ENCODE results near the gene TEDC2. TPM values are rescaled to one million over a fixed set of nuclear protein-coding genes. Genes with fewer than 3 reads are reported as not detected.

The TEDC2 gene, protein sequence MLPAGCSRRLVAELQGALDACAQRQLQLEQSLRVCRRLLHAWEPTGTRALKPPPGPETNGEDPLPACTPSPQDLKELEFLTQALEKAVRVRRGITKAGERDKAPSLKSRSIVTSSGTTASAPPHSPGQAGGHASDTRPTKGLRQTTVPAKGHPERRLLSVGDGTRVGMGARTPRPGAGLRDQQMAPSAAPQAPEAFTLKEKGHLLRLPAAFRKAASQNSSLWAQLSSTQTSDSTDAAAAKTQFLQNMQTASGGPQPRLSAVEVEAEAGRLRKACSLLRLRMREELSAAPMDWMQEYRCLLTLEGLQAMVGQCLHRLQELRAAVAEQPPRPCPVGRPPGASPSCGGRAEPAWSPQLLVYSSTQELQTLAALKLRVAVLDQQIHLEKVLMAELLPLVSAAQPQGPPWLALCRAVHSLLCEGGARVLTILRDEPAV
- 1.0 TPM for polyA plus RNA-seq

DNA sequence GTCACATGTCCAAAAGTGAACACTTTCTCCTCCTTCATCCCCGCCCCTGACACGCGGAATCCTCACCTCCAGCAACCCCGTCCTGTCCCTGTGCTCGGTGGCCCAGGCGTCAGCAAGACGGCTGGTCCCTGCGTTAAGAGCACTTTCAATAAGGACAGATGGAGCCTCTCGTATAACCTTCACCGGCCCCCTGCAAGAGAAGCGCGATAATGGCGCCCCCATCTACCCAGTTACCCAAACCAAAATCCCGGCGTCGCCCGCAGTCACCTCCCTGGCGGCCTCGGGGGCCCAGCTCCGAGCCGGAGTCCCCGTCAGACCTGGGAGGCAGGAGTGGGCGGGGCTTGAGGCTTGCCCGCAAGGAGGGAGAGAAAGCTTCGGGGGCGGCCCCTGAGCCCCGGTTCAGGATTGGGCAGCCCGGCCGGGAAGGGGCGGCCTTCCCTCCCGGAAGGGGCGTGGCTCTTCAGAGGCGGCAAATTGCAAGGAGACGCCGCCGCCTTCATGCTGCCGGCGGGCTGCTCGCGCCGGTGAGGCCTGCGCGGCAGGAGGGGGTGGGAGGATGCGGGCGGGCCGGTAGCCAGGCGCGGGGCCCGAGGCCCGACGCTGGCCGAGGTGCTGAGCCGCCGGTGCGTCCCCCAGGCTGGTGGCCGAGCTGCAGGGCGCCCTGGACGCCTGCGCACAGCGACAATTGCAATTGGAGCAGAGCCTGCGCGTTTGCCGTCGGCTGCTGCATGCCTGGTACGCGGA, at the start of gene TEDC2:
Gene TEDC2, plus strand, starts transcription at position 463 of the 744 bp plus-strand sequence. Its CDS starts 36 bp downstream, at position 499.
- no peaks in the 10 kb centered on the region for H3K36me3 Mint-ChIP-seq
- H3K4me1 Mint-ChIP-seq = peaks cover 0 to 4% (median 3%) of the 10 kb centered on the region in 3 donors
- H3K27ac Mint-ChIP-seq = peak within 1 kb of the TSS in 1 of 3 donors; percentile 65
- no peaks in the 10 kb centered on the region for H3K9me3 Mint-ChIP-seq
- no peaks in the 10 kb centered on the region for H3K27me3 Mint-ChIP-seq
- peak within 1 kb of the TSS; percentile 60 to 94 (median 88) for H3K4me3 Mint-ChIP-seq

DNA sequence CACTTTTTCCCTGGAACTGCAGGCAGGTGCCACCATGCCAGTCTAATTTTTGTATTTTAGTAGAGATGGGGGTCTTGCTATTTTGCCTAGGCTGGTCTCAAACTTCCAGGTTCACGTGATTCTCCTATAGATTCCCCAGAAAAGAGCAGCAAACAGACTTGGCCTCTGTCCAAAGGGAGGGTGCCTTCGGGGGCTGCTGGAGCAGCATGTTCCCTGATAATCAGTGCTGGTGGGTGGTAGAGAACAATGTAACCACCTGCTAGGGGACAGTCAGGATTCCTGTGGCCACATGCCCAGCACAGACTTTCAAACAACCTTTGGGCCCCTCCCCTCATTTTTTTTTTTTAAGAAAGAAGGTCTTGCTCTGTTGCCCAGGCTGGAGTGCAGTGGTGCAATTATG, 44.8 kb upstream of the TEDC2 start:
- H3K36me3 Mint-ChIP-seq = no peaks in the 10 kb centered on the region
- no peak overlapping the region for H3K27ac Mint-ChIP-seq
- no peaks in the 10 kb centered on the region for H3K9me3 Mint-ChIP-seq
- no peaks in the 10 kb centered on the region for H3K4me1 Mint-ChIP-seq
- H3K27me3 Mint-ChIP-seq = peaks cover 14% of the 10 kb centered on the region
- no peak overlapping the region for H3K4me3 Mint-ChIP-seq

DNA sequence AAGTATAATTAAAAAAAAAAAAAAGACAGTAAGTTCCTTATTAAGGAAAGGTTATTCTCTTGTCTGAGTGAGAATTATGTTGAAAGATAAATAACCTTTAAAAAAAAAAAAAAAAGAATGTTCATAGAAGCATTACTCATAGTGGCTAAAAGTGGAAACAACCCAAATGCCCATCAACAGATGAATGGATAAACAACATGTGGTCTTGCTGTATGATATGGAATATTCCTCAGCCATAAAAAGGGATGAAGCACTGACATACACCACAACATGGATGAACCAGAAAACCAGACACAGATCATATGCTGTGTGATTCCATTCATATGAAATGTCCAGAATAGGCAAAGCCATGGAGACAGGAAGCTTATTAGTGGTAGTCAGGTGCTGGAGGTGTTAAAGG, 39.9 kb upstream of the TEDC2 start:
- no peak overlapping the region for H3K27ac Mint-ChIP-seq
- peaks cover 5% of the 10 kb centered on the region for H3K27me3 Mint-ChIP-seq
- peaks cover 0 to 4% (median 3%) of the 10 kb centered on the region in 3 donors for H3K4me1 Mint-ChIP-seq
- H3K36me3 Mint-ChIP-seq = no peaks in the 10 kb centered on the region
- H3K9me3 Mint-ChIP-seq = no peaks in the 10 kb centered on the region
- H3K4me3 Mint-ChIP-seq = no peak overlapping the region

DNA sequence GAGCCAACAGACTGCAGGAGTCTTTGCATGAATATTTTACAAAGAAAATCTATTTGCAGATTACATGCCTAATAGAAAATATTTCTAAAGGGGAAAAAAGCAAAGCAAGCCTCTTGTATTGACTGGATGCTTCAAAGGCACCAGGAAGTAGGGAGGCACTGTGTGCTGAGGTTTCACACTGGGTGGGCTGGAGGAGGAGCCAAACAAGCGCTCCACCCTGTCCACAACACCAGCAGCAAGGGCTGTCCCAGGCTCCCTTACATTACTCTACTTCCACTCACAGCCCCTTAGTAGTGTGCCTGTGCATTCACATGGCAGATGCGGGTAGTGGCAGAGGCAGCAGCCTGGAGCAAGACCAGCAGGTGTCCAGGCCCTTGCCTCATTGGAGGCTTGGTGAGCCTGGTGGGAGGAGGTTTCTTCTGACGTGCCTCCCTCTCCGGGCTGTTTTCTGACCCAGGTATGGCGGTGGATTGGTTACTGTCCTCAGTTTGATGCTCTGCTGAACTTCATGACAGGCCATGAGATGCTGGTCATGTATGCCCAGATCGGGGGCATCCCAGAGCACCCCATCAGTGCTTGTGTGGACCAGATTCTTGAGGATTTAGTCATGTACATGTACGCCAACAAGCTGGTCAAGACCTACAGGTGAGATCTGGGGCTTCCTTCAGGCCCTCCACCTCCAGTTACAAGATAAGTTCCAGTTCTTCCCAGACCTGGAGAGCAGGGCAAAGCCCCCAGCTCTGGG, 37.6 kb upstream of the TEDC2 start:
- H3K4me3 Mint-ChIP-seq = no peak overlapping the region
- H3K36me3 Mint-ChIP-seq = no peaks in the 10 kb centered on the region
- H3K27me3 Mint-ChIP-seq = peaks cover 3% of the 10 kb centered on the region
- H3K27ac Mint-ChIP-seq = no peak overlapping the region
- no peaks in the 10 kb centered on the region for H3K9me3 Mint-ChIP-seq
- peaks cover 0 to 4% (median 3%) of the 10 kb centered on the region in 3 donors for H3K4me1 Mint-ChIP-seq

DNA sequence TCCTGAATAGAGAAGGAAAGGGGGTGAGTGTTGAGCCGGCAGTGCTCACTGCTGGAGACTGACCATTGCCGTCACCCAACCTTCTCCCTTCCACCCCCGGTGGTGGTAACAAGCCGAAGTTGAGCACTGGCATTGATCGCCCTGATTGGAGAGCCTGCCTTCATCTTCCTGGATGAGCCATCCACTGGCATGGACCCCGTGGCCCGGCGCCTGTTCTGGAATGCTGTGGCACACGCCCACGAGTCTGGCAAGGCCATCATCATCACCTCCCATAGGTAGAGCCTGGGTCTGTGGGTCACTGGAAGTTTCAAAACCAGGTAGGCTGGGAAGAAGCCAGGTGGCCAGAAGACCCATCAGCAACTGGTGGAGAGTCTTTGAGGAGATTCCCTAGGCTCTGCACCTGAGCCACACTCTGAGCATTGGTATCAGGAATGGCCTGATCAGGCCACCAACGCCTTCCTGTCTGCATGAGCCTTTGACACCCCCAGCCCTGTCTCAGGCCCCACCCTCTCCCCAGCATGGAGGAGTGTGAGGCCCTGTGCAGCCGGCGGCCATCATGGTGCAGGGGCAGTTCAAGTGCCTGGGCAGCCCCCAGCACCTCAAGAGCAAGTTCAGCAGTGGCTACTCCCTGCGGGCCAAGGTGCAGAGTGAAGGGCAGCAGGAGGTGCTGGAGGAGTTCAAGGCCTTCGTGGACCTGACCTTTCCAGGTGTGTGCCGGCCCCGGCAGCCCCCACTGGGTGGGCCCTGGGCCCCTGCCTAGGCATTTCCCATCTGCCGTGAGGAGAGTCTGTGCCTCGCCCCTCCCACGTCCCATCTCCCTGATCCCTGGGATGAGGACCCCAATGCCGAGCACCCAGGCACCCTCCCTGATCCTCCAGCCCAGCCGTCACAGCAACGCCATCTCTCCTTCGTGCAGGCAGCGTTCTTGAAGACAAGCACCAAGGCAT, 35.6 kb upstream of the TEDC2 start:
- Mint-ChIP-seq H3K27ac (no peak overlapping the region), H3K36me3 (no peaks in the 10 kb centered on the region), H3K9me3 (no peaks in the 10 kb centered on the region), H3K4me1 (peaks cover 1 to 8% (median 4%) of the 10 kb centered on the region in 3 donors), H3K4me3 (no peak overlapping the region), H3K27me3 (peaks cover 2% of the 10 kb centered on the region)

DNA sequence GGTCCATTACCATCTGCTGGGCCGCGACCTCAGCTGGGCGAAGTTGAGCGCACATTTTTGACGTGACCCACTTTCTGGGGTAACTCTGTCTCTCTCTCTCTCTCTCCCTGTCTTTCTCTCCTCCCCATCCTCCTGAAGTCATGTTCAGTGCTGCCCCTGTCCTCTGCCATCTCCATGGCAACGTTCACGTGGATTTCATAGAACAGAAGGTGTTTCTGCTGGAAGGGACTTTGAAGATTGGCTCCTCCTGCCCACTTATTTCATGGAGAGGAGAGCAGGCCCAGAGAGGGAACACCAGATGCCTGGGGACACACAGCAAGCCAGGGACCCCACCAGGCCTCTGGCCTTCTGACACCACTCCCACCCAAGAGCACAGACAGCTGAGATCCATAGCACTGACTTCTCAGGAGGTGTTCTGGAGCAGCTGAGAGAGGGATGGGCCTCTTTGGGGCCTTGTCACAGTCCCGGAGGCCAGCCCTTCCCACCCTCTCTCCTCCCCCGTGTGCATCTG, 34.8 kb upstream of the TEDC2 start:
- Mint-ChIP-seq H3K9me3 (no peaks in the 10 kb centered on the region), H3K4me1 (peaks cover 4 to 11% (median 6%) of the 10 kb centered on the region in 3 donors), H3K27ac (no peak overlapping the region), H3K27me3 (peaks cover 2% of the 10 kb centered on the region), H3K36me3 (no peaks in the 10 kb centered on the region), H3K4me3 (no peak overlapping the region)

DNA sequence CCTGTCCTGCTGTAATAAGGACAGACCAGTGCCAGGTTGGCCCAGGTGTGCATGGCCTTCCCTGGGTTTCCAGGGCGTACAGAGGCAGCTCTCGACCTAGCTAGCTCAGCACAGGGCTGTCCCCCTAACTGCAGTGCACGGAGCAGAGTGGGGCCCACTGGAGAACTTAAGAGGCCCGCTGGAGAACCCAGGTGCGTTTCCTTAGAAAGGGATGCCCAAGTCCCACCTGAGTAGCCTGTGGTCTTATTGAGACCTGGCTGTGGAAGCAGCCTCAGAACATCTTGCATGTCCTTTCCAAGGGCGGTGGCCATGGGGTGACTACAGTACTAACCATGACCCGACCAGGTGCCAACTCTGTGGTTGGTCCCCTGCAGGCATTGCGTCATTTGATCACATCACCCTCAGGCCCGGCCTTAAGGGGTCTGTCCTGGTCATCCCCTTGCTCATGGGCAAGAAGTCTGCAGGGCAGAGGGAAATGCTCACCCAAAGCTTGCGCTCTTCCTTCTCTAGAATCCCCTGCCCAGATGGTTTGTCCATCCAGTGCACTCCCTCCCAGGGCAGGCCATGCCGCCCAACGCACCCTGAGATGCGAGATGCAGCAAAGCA, 34.0 kb upstream of the TEDC2 start:
- Mint-ChIP-seq H3K27ac (no peak overlapping the region), H3K4me1 (peaks cover 11 to 15% (median 12%) of the 10 kb centered on the region in 3 donors), H3K9me3 (no peaks in the 10 kb centered on the region), H3K4me3 (peak overlapping the region in 1 of 4 donors; percentile 80), H3K27me3 (no peaks in the 10 kb centered on the region), H3K36me3 (no peaks in the 10 kb centered on the region)

DNA sequence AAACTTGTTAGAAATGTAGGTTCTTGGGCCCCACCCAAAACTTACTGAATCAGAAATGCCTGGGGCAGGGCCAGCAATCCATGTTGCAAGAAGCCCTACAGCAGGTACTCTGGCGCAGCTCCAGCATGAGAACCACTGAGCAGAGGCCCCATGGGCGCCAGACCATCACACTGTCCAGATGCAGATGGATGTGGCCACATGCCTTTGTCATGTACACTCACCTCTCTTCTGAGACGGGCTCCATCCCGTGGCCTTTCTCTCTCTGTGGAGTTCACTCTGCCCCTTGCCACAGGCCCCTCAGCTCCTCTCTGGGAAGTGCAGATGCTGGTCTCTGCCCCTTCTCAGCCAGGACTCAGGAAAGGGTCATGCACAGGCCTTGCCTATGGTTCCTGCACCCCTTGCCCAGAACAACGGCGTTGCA, 33.0 kb upstream of the TEDC2 start:
- Mint-ChIP-seq H3K27me3 (no peaks in the 10 kb centered on the region), H3K4me3 (peak overlapping the region in 1 of 4 donors; percentile 80), H3K27ac (peak overlapping the region in 1 of 3 donors; percentile 48)

DNA sequence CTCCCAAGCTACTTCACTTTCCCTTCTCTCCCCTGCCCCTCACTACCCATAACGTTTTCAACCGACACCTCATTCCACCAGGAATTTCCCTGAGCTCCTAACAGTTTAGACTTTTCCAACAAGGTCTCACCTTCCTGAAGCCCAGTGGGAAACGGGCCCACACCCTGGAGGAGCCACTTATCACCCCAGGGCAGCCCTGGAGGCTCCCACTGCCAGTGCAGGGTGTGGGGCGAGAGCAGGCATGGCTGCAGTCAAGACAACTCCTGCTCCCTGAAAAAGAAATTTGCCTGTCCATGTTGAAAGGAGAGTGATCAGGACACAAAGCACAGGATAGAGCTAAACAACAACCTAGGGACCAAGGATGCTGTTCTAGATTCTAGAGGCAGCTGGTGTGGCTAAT, 32.4 kb upstream of the TEDC2 start:
- peak overlapping the region; percentile 79 to 95 (median 83) for H3K4me3 Mint-ChIP-seq
- peaks cover 11 to 15% (median 13%) of the 10 kb centered on the region in 3 donors for H3K4me1 Mint-ChIP-seq
- no peaks in the 10 kb centered on the region for H3K9me3 Mint-ChIP-seq
- no peaks in the 10 kb centered on the region for H3K36me3 Mint-ChIP-seq
- no peaks in the 10 kb centered on the region for H3K27me3 Mint-ChIP-seq
- peak overlapping the region in 1 of 3 donors; percentile 48 for H3K27ac Mint-ChIP-seq

More for the DNA sequence above, 33.0 kb upstream of the TEDC2 start:
- H3K9me3 Mint-ChIP-seq = no peaks in the 10 kb centered on the region
- no peaks in the 10 kb centered on the region for H3K36me3 Mint-ChIP-seq
- peaks cover 11 to 15% (median 13%) of the 10 kb centered on the region in 3 donors for H3K4me1 Mint-ChIP-seq

DNA sequence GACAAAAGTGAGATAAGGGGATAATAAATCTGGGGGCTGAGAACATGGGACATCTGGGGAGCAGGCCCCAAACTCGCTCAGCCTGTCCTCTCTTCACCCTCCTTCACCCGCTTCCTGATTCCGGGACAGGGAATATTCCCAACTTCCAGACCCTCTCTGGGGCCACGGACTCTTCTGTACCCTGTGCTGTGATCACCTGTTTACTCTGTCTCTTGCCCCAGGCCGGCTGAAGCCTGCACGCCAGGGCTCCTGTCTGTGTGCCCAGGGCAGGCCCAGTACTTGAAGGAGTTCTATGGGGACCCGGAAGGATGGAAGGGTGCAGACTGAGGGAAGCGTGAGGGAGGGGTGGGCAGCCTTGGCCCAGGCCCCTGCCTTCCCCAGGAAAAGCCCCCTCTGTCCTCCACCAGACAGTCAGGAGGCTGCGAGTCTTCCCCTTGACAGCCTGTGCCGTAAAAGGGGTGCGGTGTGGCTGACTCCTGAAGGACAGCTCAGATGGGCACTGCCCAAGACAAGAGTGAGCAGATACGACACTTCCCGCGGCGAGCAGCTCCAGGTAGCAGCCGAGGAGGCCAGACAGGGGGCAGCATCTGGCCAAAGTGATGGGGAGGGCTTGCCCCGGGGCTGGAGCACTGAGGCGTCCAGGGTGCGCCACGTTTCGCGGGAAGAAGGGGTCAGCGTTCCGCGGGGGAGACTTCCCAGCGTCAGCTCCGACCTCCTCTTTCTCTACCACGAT, 31.7 kb upstream of the TEDC2 start:
- H3K4me1 Mint-ChIP-seq = peaks cover 9 to 15% (median 13%) of the 10 kb centered on the region in 3 donors
- no peaks in the 10 kb centered on the region for H3K27me3 Mint-ChIP-seq
- no peaks in the 10 kb centered on the region for H3K9me3 Mint-ChIP-seq
- no peaks in the 10 kb centered on the region for H3K36me3 Mint-ChIP-seq
- peak overlapping the region in 1 of 3 donors; percentile 48 for H3K27ac Mint-ChIP-seq
- H3K4me3 Mint-ChIP-seq = peak overlapping the region; percentile 80 to 95 (median 88)

DNA sequence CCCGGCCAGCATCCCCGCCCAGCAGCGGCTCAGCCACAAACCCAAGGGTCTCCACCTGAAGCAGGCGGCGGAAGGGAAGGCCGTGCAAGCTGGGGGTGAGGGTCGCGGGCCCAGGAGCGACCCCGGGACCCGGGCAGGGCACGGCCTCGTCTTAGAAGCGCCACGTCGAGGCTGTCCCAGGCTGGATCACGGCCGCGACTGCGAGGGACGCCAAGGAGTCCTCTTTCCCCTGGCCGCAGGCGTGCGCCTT, 31.2 kb upstream of the TEDC2 start:
- Mint-ChIP-seq H3K27me3 (no peaks in the 10 kb centered on the region), H3K36me3 (peaks cover 1% of the 10 kb centered on the region), H3K9me3 (no peaks in the 10 kb centered on the region), H3K4me3 (peak overlapping the region; percentile 80 to 95 (median 88)), H3K27ac (peak overlapping the region in 2 of 3 donors; percentile 16 to 48), H3K4me1 (peaks cover 8 to 15% (median 13%) of the 10 kb centered on the region in 3 donors)

DNA sequence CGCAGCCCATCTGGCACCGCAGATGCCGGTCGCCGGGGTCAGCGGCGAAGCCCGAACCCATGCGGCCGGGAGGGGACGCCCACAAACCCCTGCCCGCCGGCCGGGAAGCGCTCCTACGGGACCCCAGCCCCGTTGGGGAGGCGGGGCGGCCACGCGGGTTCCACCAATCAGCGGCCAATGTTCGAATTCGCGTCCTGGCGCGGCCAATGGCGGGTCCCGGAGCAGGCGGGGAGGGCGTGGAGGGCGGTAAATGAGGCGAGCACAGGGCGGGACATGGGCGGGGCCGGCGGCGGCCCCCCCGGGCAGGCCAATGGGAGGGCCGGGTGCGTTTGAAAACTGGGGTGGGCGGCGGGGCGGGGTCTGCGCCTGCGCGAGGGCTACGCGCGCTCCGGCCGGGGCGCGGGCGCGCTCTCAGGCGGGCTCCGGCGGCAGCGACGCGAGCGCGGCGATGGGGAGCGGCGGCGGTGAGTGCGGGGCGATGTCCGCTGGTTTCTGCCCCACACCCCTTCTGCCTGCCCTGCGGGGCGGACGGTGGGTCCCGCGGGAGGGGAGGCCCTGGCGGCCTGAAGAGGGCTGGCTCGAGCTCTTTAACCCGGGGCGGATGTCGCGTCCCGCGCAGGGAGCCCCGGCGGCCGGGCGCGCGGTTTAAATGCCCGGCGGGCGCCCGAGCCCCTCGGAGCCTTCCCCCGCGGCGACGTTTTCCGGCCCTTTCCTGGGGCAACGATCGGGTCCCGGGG, 30.7 kb upstream of the TEDC2 start, which contains the start of gene CCNF:
Gene CCNF, plus strand, starts transcription at position 414 of the 737 bp plus-strand sequence. Its CDS starts 35 bp downstream, at position 449.
- Mint-ChIP-seq H3K27me3 (no peaks in the 10 kb centered on the region), H3K9me3 (no peaks in the 10 kb centered on the region), H3K4me1 (peaks cover 8 to 13% (median 13%) of the 10 kb centered on the region in 3 donors), H3K4me3 (peak within 1 kb of the TSS; percentile 80 to 95 (median 89)), H3K27ac (peak within 1 kb of the TSS; percentile 16 to 83 (median 48)), H3K36me3 (peaks cover 2% of the 10 kb centered on the region)

Measured in IgD-negative memory B cell (primary cell).